AG09309 (cell line): Measurements from ENCODE around the gene PDIK1L.

Experiments
- DNase-seq: peaks from one replicate; pipeline ENCODE4 v3.0.0-alpha.2; 2010; ENCODE audit warnings: low read depth
- H3K4me3 ChIP-seq: 2 replicates; pipeline ENCODE4 v1.5.1; 2011; ENCODE audit warnings: mild to moderate bottlenecking, low read depth, low read length, moderate library complexity; ENCODE audit not compliant: control insufficient read depth
- CTCF ChIP-seq: IDR thresholded peaks from 2 replicates; pipeline ENCODE4 v1.5.1; 2011; ENCODE audit warnings: mild to moderate bottlenecking, low read depth, low read length, inconsistent platforms; ENCODE audit not compliant: insufficient read depth, control insufficient read depth; ENCODE audit errors: missing control alignments

Gene PDIK1L

GRCh38 chr1:26164861-26165842, 53.5 kb downstream of the PDIK1L start:
- H3K4me3 ChIP-seq: no peak overlapping the region
- no peak for TF ChIP-seq CTCF
- DNase-seq: no peak

GRCh38 chr1:26166719-26167281, 55.2 kb downstream of the PDIK1L start:
- no peak for DNase-seq
- H3K4me3 ChIP-seq: no peak overlapping the region
- TF ChIP-seq CTCF: no peak

GRCh38 chr1:26168410-26169197, 57.0 kb downstream of the PDIK1L start, which contains the start of gene C1orf232:
TSS of gene C1orf232 (minus strand) at chr1:26168963. CDS start at chr1:26168499, 464 bp downstream.
- no peak for DNase-seq
- H3K4me3 ChIP-seq: peak within 1 kb of the TSS; percentile 94
- TF ChIP-seq CTCF: no peak

- H3K4me3 ChIP-seq: peak overlapping the region; percentile 94
- no peak for DNase-seq
- TF ChIP-seq CTCF: no peak
These were observed 57.6 kb downstream of the PDIK1L start for GRCh38 chr1:26169198-26169554.

- peak within 1 kb of the TSS; percentile 94 for H3K4me3 ChIP-seq
- peak; percentile 82 for TF ChIP-seq CTCF
- DNase-seq: peak; percentile 28
These were observed 58.2 kb downstream of the PDIK1L start, which contains the start of gene ZNF593 for GRCh38 chr1:26169669-26170471. TSS of gene ZNF593 (plus strand) at chr1:26169908. CDS start at chr1:26169984, 76 bp downstream.
